Right lobe of liver (tissue), 6 donors: ENCODE results near the gene AKT1S1. TPM values are rescaled to one million over a fixed set of nuclear protein-coding genes. Genes with fewer than 3 reads are reported as not detected.

Source experiments
- ATAC-seq, 4 donors: fragments of 200-7000 bp; cut with Tn5 transposase; one replicate each; pipeline ENCODE4 v1.9.1; 2020; ENCODE audit warnings: mild to moderate bottlenecking in 4 of 4, moderate library complexity in 4 of 4
- DNase-seq, 3 donors: peaks; one replicate each; pipeline ENCODE4 v3.0.0-alpha.2; 2020
- H3K27ac ChIP-seq, 3 donors: fragments of 200-600 bp; one replicate each; pipeline ENCODE4 v1.8.0; 2022
- H3K27me3 ChIP-seq, 2 donors: fragments of 200-600 bp; one replicate each; pipeline ENCODE4 v1.8.0; 2022
- H3K36me3 ChIP-seq, 4 donors: fragments of 200-600 bp; sonication (generic) in 1 of 4; one replicate each; pipeline versions ENCODE4 v1.5.1 to v1.8.0; 2017 to 2022; ENCODE audit warnings: control low read depth in 1 of 4
- H3K4me1 ChIP-seq, 4 donors: fragments of 200-600 bp; sonication (generic) in 1 of 4; one replicate each; pipeline versions ENCODE4 v1.5.1 to v1.8.0; 2017 to 2022; ENCODE audit warnings: control low read depth in 1 of 4
- H3K4me3 ChIP-seq, 3 donors: fragments of 200-600 bp; one replicate each; pipeline ENCODE4 v1.8.0; 2022
- H3K9me3 ChIP-seq, 4 donors: fragments of 200-600 bp; sonication (generic) in 1 of 4; one replicate each; pipeline versions ENCODE4 v1.5.1 to v1.8.0; 2017 to 2022; ENCODE audit warnings: control low read depth in 1 of 4
- POLR2A ChIP-seq: fragments of 450-650 bp; IDR thresholded peaks from one replicate; pipeline ENCODE4 v1.6.1; 2017; ENCODE audit warnings: antibody characterized with exemption, mild to moderate bottlenecking
- WGBS: methylation state at CpG from one replicate; pipeline ENCODE4 v1.1.6; 2018; ENCODE audit warnings: low coverage, low lambda C conversion rate; ENCODE audit not compliant: insufficient coverage; ENCODE audit errors: missing lambda C conversion rate; 5-methylcytosine and 5-hydroxymethylcytosine counted together
- intact Hi-C, 2 donors: fragments of 100-400 bp; cut with DNase I; formaldehyde crosslinking; loops; one replicate each; pipeline versions ENCODE4 v1.11.2 to v1.14.1; 2022
- total RNA-seq, 6 experiments: library from RNA; depleted of rRNA in 2 of 6; stranded (reverse); fragments of >200 nt in 2 of 6; fragmentation: NEBNext Ultra II Directional in 3 of 6; extraction: Animal tissue kit (Norgen Biotek cat#: 25700) in 3 of 6; gene quantifications; one replicate each; pipeline versions ENCODE4 v1.1.0 to v1.2.4, GENCODE V29; 2016 to 2023
- TF ChIP-seq, protein P1 (sequence below), 4 donors: fragments of 200-600 bp in 3 of 4; fragments of 450-650 bp in 1 of 4; IDR thresholded peaks; one replicate each; pipeline versions ENCODE4 v1.5.1 to v1.8.0; 2016 to 2022; ENCODE audit warnings: antibody characterized with exemption in 4 of 4, mild to moderate bottlenecking in 2 of 4
- donor health status: DM: no; HTN: yes; CAD: no.
- donor health status: DM: no; HTN: no; CAD: no.
- donor health status: DM: no; HTN: no; CAD: no.
- donor health status: DM: no; HTN: yes; CAD: no.
- donor health status: DM: no; HTN: yes; CAD: no.

Gene AKT1S1
- total RNA-seq, 6 experiments from 2014 or later = 18.2 to 27.0 (median 22.4) TPM

GRCh38 chr19:49884760-49885159 lies 7.6 kb upstream of the AKT1S1 start:
- 80% methylated on average over 1 of the region's 3 CpGs for WGBS
- Histone ChIP-seq H3K9me3 (no peaks in the 10 kb centered on the region), H3K4me3 (no peak overlapping the region), H3K4me1 (no peaks in the 10 kb centered on the region), H3K36me3 (peaks cover 3 to 60% (median 34%) of the 10 kb centered on the region in 4 donors), H3K27ac (no peak overlapping the region), H3K27me3 (no peaks in the 10 kb centered on the region)
- TF ChIP-seq POLR2A = no peak
- TF ChIP-seq, protein P1, sequence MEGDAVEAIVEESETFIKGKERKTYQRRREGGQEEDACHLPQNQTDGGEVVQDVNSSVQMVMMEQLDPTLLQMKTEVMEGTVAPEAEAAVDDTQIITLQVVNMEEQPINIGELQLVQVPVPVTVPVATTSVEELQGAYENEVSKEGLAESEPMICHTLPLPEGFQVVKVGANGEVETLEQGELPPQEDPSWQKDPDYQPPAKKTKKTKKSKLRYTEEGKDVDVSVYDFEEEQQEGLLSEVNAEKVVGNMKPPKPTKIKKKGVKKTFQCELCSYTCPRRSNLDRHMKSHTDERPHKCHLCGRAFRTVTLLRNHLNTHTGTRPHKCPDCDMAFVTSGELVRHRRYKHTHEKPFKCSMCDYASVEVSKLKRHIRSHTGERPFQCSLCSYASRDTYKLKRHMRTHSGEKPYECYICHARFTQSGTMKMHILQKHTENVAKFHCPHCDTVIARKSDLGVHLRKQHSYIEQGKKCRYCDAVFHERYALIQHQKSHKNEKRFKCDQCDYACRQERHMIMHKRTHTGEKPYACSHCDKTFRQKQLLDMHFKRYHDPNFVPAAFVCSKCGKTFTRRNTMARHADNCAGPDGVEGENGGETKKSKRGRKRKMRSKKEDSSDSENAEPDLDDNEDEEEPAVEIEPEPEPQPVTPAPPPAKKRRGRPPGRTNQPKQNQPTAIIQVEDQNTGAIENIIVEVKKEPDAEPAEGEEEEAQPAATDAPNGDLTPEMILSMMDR (IDR thresholded peaks at IDR 0.05) = no peak
- ATAC-seq = no peak
- intact Hi-C loops = no loop called here
- DNase-seq = no peak

GRCh38 chr19:49884109-49884508 lies 7.0 kb upstream of the AKT1S1 start:
- Histone ChIP-seq H3K27me3 (no peaks in the 10 kb centered on the region), H3K4me1 (no peaks in the 10 kb centered on the region), H3K4me3 (no peak overlapping the region), H3K27ac (no peak overlapping the region), H3K36me3 (peaks cover 3 to 67% (median 34%) of the 10 kb centered on the region in 4 donors), H3K9me3 (no peaks in the 10 kb centered on the region)
- no peak for TF ChIP-seq POLR2A
- TF ChIP-seq, protein P1 (IDR thresholded peaks at IDR 0.05) = no peak
- no CpG with 5 or more reads among the region's 18 CpGs for WGBS
- intact Hi-C loops = no loop called here
- no peak for ATAC-seq
- DNase-seq = peak in 2 of 3 donors; percentile 31 to 53

GRCh38 chr19:49883094-49883493 lies 5.9 kb upstream of the AKT1S1 start:
- no peaks in the 10 kb centered on the region for H3K27me3 ChIP-seq
- TF ChIP-seq POLR2A = no peak
- TF ChIP-seq, protein P1 (IDR thresholded peaks at IDR 0.05) = no peak
- peaks cover 3 to 68% (median 34%) of the 10 kb centered on the region in 4 donors for H3K36me3 ChIP-seq
- no peak for DNase-seq
- no peaks in the 10 kb centered on the region for H3K9me3 ChIP-seq
- no peak overlapping the region for H3K4me3 ChIP-seq
- no peak for ATAC-seq
- WGBS = 96% methylated on average over 3 of the region's 5 CpGs
- H3K27ac ChIP-seq = no peak overlapping the region
- H3K4me1 ChIP-seq = peaks cover 0 to 7% (median 3%) of the 10 kb centered on the region in 4 donors
- intact Hi-C loops = no loop called here

DNA sequence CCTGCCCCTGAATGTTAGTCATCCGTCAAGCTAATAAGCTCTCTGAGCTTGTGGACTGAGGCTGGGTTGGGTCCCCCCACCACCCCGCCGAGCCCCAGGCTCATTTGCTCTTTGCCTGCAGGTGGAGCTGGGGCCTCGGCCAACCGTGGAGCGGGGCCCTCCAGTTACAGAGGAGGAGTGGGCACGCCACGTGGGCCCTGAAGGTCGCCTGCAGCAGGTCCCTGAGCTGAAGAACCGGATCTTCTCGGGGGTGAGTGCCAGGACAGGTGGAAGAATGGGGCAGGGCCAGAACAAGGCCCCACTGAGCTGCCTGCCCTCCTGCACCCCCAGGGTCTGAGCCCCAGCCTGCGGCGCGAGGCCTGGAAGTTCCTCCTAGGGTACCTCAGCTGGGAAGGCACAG lies 5.5 kb upstream of the AKT1S1 start:
- Histone ChIP-seq H3K4me1 (peaks cover 0 to 7% (median 3%) of the 10 kb centered on the region in 4 donors), H3K27me3 (no peaks in the 10 kb centered on the region), H3K9me3 (no peaks in the 10 kb centered on the region), H3K27ac (no peak overlapping the region), H3K36me3 (peaks cover 3 to 68% (median 34%) of the 10 kb centered on the region in 4 donors), H3K4me3 (no peak overlapping the region)
- TF ChIP-seq, protein P1 (IDR thresholded peaks at IDR 0.05) = no peak
- no peak for TF ChIP-seq POLR2A
- DNase-seq (no peak), ATAC-seq (no peak)
- WGBS = no CpG with 5 or more reads among the region's 14 CpGs
- intact Hi-C loops = no loop called here
